GM15510 (cell line): ENCODE data around the gene MACO1.

Source experiments
- POLR2A ChIP-seq: IDR thresholded peaks from 3 replicates; pipeline ENCODE4 v1.6.1; 2011; ENCODE audit warnings: borderline replicate concordance; ENCODE audit not compliant: insufficient read length; ENCODE audit errors: extremely low read depth

The MACO1 gene

GRCh38 chr1:25532970-25533369, 102.3 kb downstream of the MACO1 start:
- no peak for TF ChIP-seq POLR2A

- no peak for TF ChIP-seq POLR2A
Measured at GRCh38 chr1:25533775-25534409, 103.2 kb downstream of the MACO1 start.

GRCh38 chr1:25534410-25534788, 103.7 kb downstream of the MACO1 start:
- TF ChIP-seq POLR2A, result no peak

- no peak for TF ChIP-seq POLR2A
Measured at GRCh38 chr1:25536124-25536523, 105.4 kb downstream of the MACO1 start.

GRCh38 chr1:25537153-25537831, 106.6 kb downstream of the MACO1 start:
- no peak for TF ChIP-seq POLR2A

GRCh38 chr1:25538191-25538767, 107.6 kb downstream of the MACO1 start:
- no peak for TF ChIP-seq POLR2A

- no peak for TF ChIP-seq POLR2A
Measured at GRCh38 chr1:25540750-25541342, 110.1 kb downstream of the MACO1 start.

GRCh38 chr1:25541425-25541824, 110.7 kb downstream of the MACO1 start:
- no peak for TF ChIP-seq POLR2A

GRCh38 chr1:25541889-25542658, 111.4 kb downstream of the MACO1 start:
- no peak for TF ChIP-seq POLR2A

- TF ChIP-seq POLR2A, result no peak
Measured at GRCh38 chr1:25543005-25543424, 112.3 kb downstream of the MACO1 start.

GRCh38 chr1:25543425-25544242, 112.9 kb downstream of the MACO1 start, which contains the start of gene LDLRAP1:
Gene LDLRAP1, plus strand, starts transcription at chr1:25543606. Its CDS starts 93 bp downstream, at chr1:25543699.
- peak; percentile 78 for TF ChIP-seq POLR2A

- TF ChIP-seq POLR2A, result no peak
Measured at GRCh38 chr1:25544243-25544764, 113.6 kb downstream of the MACO1 start.

- TF ChIP-seq POLR2A, result no peak
Measured at GRCh38 chr1:25544819-25545218, 114.1 kb downstream of the MACO1 start.

- TF ChIP-seq POLR2A, result no peak
Measured at GRCh38 chr1:25545767-25546166, 115.1 kb downstream of the MACO1 start.

GRCh38 chr1:25546193-25546592, 115.5 kb downstream of the MACO1 start:
- no peak for TF ChIP-seq POLR2A

GRCh38 chr1:25548601-25549000, 117.9 kb downstream of the MACO1 start:
- no peak for TF ChIP-seq POLR2A
